Stimulated activated effector memory CD8-positive, alpha-beta T cell treated with anti-CD3 and anti-CD28 coated beads, Interleukin-12 subunit alpha, Interleukin-12 subunit beta, amount 100 ng/mL, for 72 hours (primary cell): ENCODE data around the gene VPS35.
A peak's percentile ranks its signal among the peaks of the same experiment; 100 is the strongest.

Source experiments
- ATAC-seq: fragments of 150-1000 bp; cut with Tn5 transposase; 2 replicates; pipeline ENCODE4 v1.10.0; 2021
- DNase-seq, 2 donors: peaks; one replicate each; pipeline ENCODE4 v3.0.0; 2021 to 2022; ENCODE audit warnings: low spot score in 2 of 2
- H3K27ac Mint-ChIP-seq: one replicate; pipeline ENCODE4 v1.8.0; 2022; ENCODE audit warnings: mild to moderate bottlenecking, mixed read lengths
- H3K36me3 Mint-ChIP-seq: one replicate; pipeline ENCODE4 v1.8.0; 2022; ENCODE audit warnings: mild to moderate bottlenecking, mixed read lengths
- H3K4me1 Mint-ChIP-seq: one replicate; pipeline ENCODE4 v1.8.0; 2022; ENCODE audit warnings: mixed read lengths
- H3K4me3 Mint-ChIP-seq: one replicate; pipeline ENCODE4 v1.8.0; 2022; ENCODE audit warnings: mild to moderate bottlenecking, mixed read lengths
- H3K9me3 Mint-ChIP-seq: one replicate; pipeline ENCODE4 v1.8.0; 2022; ENCODE audit warnings: mixed read lengths

VPS35 gene

GRCh38 chr16:46620266-46621005 lies 68.5 kb downstream of the VPS35 start:
- ATAC-seq (peak; percentile 33), DNase-seq (peak in 1 of 2 donors; percentile 54)
- peak overlapping the region; percentile 86 for H3K4me3 Mint-ChIP-seq
- peaks cover 18% of the 10 kb centered on the region for H3K4me1 Mint-ChIP-seq
- no peaks in the 10 kb centered on the region for H3K9me3 Mint-ChIP-seq
- peak overlapping the region; percentile 93 for H3K27ac Mint-ChIP-seq
- peaks cover 32% of the 10 kb centered on the region for H3K36me3 Mint-ChIP-seq

GRCh38 chr16:46618516-46618915 lies 70.5 kb downstream of the VPS35 start:
- DNase-seq (no peak), ATAC-seq (no peak)
- Mint-ChIP-seq H3K36me3 (peaks cover 41% of the 10 kb centered on the region), H3K9me3 (no peaks in the 10 kb centered on the region), H3K4me1 (peaks cover 18% of the 10 kb centered on the region), H3K27ac (no peak overlapping the region), H3K4me3 (no peak overlapping the region)

GRCh38 chr16:46614006-46614405 lies 75.0 kb downstream of the VPS35 start:
- peaks cover 57% of the 10 kb centered on the region for H3K36me3 Mint-ChIP-seq
- no peaks in the 10 kb centered on the region for H3K9me3 Mint-ChIP-seq
- DNase-seq (no peak), ATAC-seq (no peak)
- no peak overlapping the region for H3K4me3 Mint-ChIP-seq
- no peak overlapping the region for H3K27ac Mint-ChIP-seq
- H3K4me1 Mint-ChIP-seq, result no peaks in the 10 kb centered on the region

GRCh38 chr16:46613352-46613751 lies 75.6 kb downstream of the VPS35 start:
- H3K36me3 Mint-ChIP-seq, result peaks cover 60% of the 10 kb centered on the region
- DNase-seq, result no peak
- no peaks in the 10 kb centered on the region for H3K9me3 Mint-ChIP-seq
- no peak overlapping the region for H3K27ac Mint-ChIP-seq
- H3K4me3 Mint-ChIP-seq, result no peak overlapping the region
- H3K4me1 Mint-ChIP-seq, result no peaks in the 10 kb centered on the region
- no peak for ATAC-seq

- H3K9me3 Mint-ChIP-seq, result no peaks in the 10 kb centered on the region
- peak; percentile 44 for ATAC-seq
- H3K4me3 Mint-ChIP-seq, result no peak overlapping the region
- H3K27ac Mint-ChIP-seq, result no peak overlapping the region
- peaks cover 55% of the 10 kb centered on the region for H3K36me3 Mint-ChIP-seq
- no peaks in the 10 kb centered on the region for H3K4me1 Mint-ChIP-seq
- DNase-seq, result no peak
Observed at GRCh38 chr16:46612121-46612520, 76.9 kb downstream of the VPS35 start.

- no peak for ATAC-seq
- Mint-ChIP-seq H3K4me1 (no peaks in the 10 kb centered on the region), H3K9me3 (no peaks in the 10 kb centered on the region), H3K36me3 (peaks cover 52% of the 10 kb centered on the region), H3K4me3 (no peak overlapping the region), H3K27ac (no peak overlapping the region)
- no peak for DNase-seq
Observed at GRCh38 chr16:46607529-46607928, 81.4 kb downstream of the VPS35 start.

- Mint-ChIP-seq H3K9me3 (no peaks in the 10 kb centered on the region), H3K27ac (no peak overlapping the region), H3K36me3 (peaks cover 55% of the 10 kb centered on the region), H3K4me1 (no peaks in the 10 kb centered on the region), H3K4me3 (no peak overlapping the region)
- no peak for DNase-seq
- ATAC-seq, result no peak
Observed at GRCh38 chr16:46606231-46606630, 82.7 kb downstream of the VPS35 start.
